Measurements from ENCODE around the gene PSMD8.

- TF ChIP-seq FOXM1 (IDR thresholded peaks at IDR 0.05; ENCODE audit: borderline replicate concordance) (no peak), PKNOX1 (IDR thresholded peaks at IDR 0.05) (no peak), L3MBTL2 (conservative IDR thresholded peaks at IDR 0.05) (no peak), FOXA1 (IDR thresholded peaks at IDR 0.05) (no peak)
Measured at GRCh38 chr19:38360839-38361631, 13.3 kb upstream of the PSMD8 start.

Data from HEK293T (cell line).